ENCODE data around the gene PRKRA. TPM values are rescaled to one million over a fixed set of nuclear protein-coding genes. Genes with fewer than 3 reads are reported as not detected.

Gene PRKRA
- total and polyA plus RNA-seq, 2 donors (not counting 1 experiment from before 2014, with no cell fraction given), result 27.0 to 71.9 TPM

GRCh38 chr2:178455947-178456346 lies 5.0 kb upstream of the PRKRA start:
- CTCF ChIA-PET, result no interaction called here

GRCh38 chr2:178452870-178453269 lies 1.9 kb upstream of the PRKRA start:
- Histone ChIP-seq H2AFZ (ENCODE audit: insufficient read depth, low read depth, low read length, poor library complexity, severe bottlenecking) (no peak overlapping the region), H4K20me1 (ENCODE audit: control insufficient read depth, insufficient read depth, low read length, poor library complexity, severe bottlenecking) (peaks cover 19% of the 10 kb centered on the region), H3K4me3 (ENCODE audit: control extremely low read depth in 1 of 5, extremely low read depth in 1 of 5, insufficient read depth in 1 of 5, low read depth in 2 of 5, low read length in 4 of 5) (no peak overlapping the region), H3K4me2 (replicated peaks; ENCODE audit: low read depth, low read length, poor library complexity, severe bottlenecking) (no peak overlapping the region), H3K4me1 (ENCODE audit: control insufficient read depth in 2 of 2, insufficient read depth in 2 of 2, low read length in 2 of 2) (peaks cover 7 to 16% of the 10 kb centered on the region in 2 donors), H3K27me3 (replicated peaks in 1 of 4; ENCODE audit: control extremely low read depth in 1 of 4, control insufficient read depth in 3 of 4, insufficient read depth in 4 of 4, low read length in 3 of 4) (no peaks in the 10 kb centered on the region), H3K79me2 (ENCODE audit: control insufficient read depth, insufficient read depth, low read length) (peaks cover 11% of the 10 kb centered on the region), H3K9ac (ENCODE audit: low read length) (no peak overlapping the region), H3K36me3 (replicated peaks in 1 of 2; ENCODE audit: control extremely low read depth in 1 of 2, control insufficient read depth in 1 of 2, extremely low read depth in 1 of 2, insufficient read depth in 2 of 2, low read length in 1 of 2) (peaks cover 0 to 2% of the 10 kb centered on the region in 2 experiments), H3K9me3 (ENCODE audit: control extremely low read depth in 1 of 3, control insufficient read depth in 2 of 3, insufficient read depth in 1 of 3, low read length in 2 of 3) (no peaks in the 10 kb centered on the region), H3K27ac (ENCODE audit: low read length in 2 of 2) (no peak overlapping the region)
- Mint-ChIP-seq H3K4me1 (peaks cover 26% of the 10 kb centered on the region), H3K27me3 (no peaks in the 10 kb centered on the region), H3K27ac (no peak overlapping the region), H3K9me3 (ENCODE audit: insufficient read depth) (no peaks in the 10 kb centered on the region), H3K4me3 (no peak overlapping the region)
- TF ChIP-seq EZH2 (IDR thresholded peaks at IDR 0.05; ENCODE audit: borderline replicate concordance, insufficient read depth, low read depth, low read length, poor library complexity, severe bottlenecking), result no peak
- no peak for TF ChIP-seq CTCF (IDR thresholded peaks at IDR 0.05)
- intact Hi-C loops (cut with micrococcal nuclease), result loop anchor here (10.0 kb wide), 1 partner anchor 812 kb away; the partner anchor contains the start of gene SESTD1
- POLR2A ChIA-PET, result no interaction called here
- 100% methylated on average over 1 of the region's 5 CpGs for WGBS (ENCODE audit: insufficient coverage)
- DNase-seq (no peak), ATAC-seq (ENCODE audit: low read depth) (no peak)
- CTCF ChIA-PET, result interaction anchor here (0.6 to 2.8 kb wide), 2 partner anchors 38 to 353 kb away, joined by 4 to 7 read pairs; no protein-coding TSS in a partner anchor

More at GRCh38 chr2:178455947-178456346, 5.0 kb upstream of the PRKRA start:
- H2AFZ ChIP-seq (ENCODE audit: insufficient read depth, low read depth, low read length, poor library complexity, severe bottlenecking), result no peak overlapping the region
- WGBS (ENCODE audit: insufficient coverage), result 94% methylated on average over 4 of the region's 5 CpGs
- peaks cover 0 to 6% of the 10 kb centered on the region in 2 donors for H3K4me1 ChIP-seq (ENCODE audit: control insufficient read depth in 2 of 2, insufficient read depth in 2 of 2, low read length in 2 of 2)
- DNase-seq (no peak), ATAC-seq (ENCODE audit: low read depth) (no peak)
- Mint-ChIP-seq H3K4me3 (no peak overlapping the region), H3K27me3 (no peaks in the 10 kb centered on the region), H3K27ac (no peak overlapping the region), H3K4me1 (peaks cover 3% of the 10 kb centered on the region), H3K9me3 (ENCODE audit: insufficient read depth) (no peaks in the 10 kb centered on the region)
- no peak overlapping the region for H3K9ac ChIP-seq (ENCODE audit: low read length)
- intact Hi-C loops (cut with micrococcal nuclease), result loop anchor here (10.0 kb wide), 1 partner anchor 809 kb away; the partner anchor contains the start of gene SESTD1
- no peak for TF ChIP-seq EZH2 (IDR thresholded peaks at IDR 0.05; ENCODE audit: borderline replicate concordance, insufficient read depth, low read depth, low read length, poor library complexity, severe bottlenecking)
- no peak for TF ChIP-seq CTCF (IDR thresholded peaks at IDR 0.05)
- POLR2A ChIA-PET, result no interaction called here
- no peak overlapping the region for H3K4me2 ChIP-seq (replicated peaks; ENCODE audit: low read depth, low read length, poor library complexity, severe bottlenecking)
- no peak overlapping the region for H3K4me3 ChIP-seq (ENCODE audit: control extremely low read depth in 1 of 5, extremely low read depth in 1 of 5, insufficient read depth in 1 of 5, low read depth in 2 of 5, low read length in 4 of 5)
- no peaks in the 10 kb centered on the region for H4K20me1 ChIP-seq (ENCODE audit: control insufficient read depth, insufficient read depth, low read length, poor library complexity, severe bottlenecking)
- H3K9me3 ChIP-seq (ENCODE audit: control extremely low read depth in 1 of 3, control insufficient read depth in 2 of 3, insufficient read depth in 1 of 3, low read length in 2 of 3), result no peaks in the 10 kb centered on the region
- H3K79me2 ChIP-seq (ENCODE audit: control insufficient read depth, insufficient read depth, low read length), result no peaks in the 10 kb centered on the region
- H3K27ac ChIP-seq (ENCODE audit: low read length in 2 of 2), result no peak overlapping the region
- H3K36me3 ChIP-seq (replicated peaks in 1 of 2; ENCODE audit: control extremely low read depth in 1 of 2, control insufficient read depth in 1 of 2, extremely low read depth in 1 of 2, insufficient read depth in 2 of 2, low read length in 1 of 2), result no peaks in the 10 kb centered on the region
- H3K27me3 ChIP-seq (replicated peaks in 1 of 4; ENCODE audit: control extremely low read depth in 1 of 4, control insufficient read depth in 3 of 4, insufficient read depth in 4 of 4, low read length in 3 of 4), result no peaks in the 10 kb centered on the region

Measured in B cell (primary cell).